Endometrial microvascular endothelial cells (primary cell): ENCODE data around the gene CRYGN. TPM values are rescaled to one million over a fixed set of nuclear protein-coding genes. Genes with fewer than 3 reads are reported as not detected.

ENCODE experiments used
- in situ Hi-C: cut with HindIII; loops from 2 replicates; pipeline ENCODE4 v1.10.0; 2017; ENCODE audit warnings: low sequenced_read_pairs, low pct_unique_long_range_greater_than_20kb; ENCODE audit errors: inconsistent ontology term
- total RNA-seq: library from RNA; depleted of rRNA; stranded (reverse); fragments of >200 nt; gene quantifications from one replicate; pipeline ENCODE4 v1.2.3, GENCODE V29; 2015; ENCODE audit errors: inconsistent ontology term

CRYGN gene
- total RNA-seq, 1 donor from 2014 or later = not detected

DNA sequence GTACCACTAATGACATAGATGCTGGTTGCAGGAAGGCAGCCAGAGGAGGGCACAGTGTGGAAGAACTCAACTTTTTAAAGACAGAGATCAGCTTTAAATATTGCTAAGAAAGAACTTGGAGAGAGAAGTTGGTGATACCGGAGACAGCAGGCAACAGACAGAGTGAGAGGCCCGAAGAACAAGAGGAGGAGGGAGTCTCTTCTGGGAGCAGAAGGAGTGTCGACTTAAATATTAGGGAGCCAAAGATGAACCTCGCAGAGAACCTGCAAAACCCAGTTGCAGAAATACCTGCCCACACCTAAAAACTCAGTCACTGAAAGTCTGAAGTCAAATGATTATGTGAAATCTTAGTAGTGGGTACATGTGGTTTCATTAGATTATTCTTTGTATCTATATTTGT lies 26.7 kb downstream of the CRYGN start:
- in situ Hi-C loops = no loop called here

DNA sequence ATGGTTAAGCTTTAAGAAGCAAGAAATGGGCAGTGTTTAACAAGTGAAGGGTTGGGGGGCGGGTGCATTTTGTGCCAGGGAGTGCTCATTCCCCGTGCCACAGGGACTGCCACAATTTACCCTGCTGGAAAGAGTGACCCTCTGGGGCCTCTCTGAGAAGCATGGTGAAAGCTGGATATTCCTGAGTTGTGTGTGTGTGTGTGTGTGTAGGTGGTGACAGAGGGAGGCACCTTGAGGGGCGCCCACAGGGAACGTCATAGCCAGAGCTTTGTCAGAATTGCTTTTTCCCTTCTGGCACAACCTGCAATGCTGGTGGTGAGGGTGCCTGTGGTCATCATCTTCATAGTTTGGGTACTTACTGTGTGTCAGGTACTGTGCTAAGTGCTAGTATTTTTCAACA lies 27.6 kb downstream of the CRYGN start:
- in situ Hi-C loops = no loop called here

DNA sequence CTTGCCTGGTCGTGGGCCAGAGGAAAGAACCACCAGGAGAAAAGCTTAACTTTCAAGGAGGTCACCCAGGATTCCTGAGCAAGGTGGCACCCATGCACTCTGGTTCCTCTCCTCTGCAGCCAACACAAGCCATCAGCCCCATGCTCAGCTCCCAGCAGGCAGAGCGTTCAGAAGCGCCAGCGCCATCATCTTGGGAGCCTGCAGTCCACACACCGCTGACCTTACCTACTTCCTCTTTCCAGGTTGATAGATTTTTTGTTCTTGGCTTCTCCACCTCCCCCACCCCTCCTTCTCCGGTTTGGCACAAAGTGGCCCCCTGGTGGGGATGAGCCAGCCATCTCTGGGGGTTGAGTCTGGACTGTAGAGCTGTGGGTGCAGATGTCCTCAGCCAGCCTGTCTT lies 28.4 kb downstream of the CRYGN start:
- in situ Hi-C loops = no loop called here

DNA sequence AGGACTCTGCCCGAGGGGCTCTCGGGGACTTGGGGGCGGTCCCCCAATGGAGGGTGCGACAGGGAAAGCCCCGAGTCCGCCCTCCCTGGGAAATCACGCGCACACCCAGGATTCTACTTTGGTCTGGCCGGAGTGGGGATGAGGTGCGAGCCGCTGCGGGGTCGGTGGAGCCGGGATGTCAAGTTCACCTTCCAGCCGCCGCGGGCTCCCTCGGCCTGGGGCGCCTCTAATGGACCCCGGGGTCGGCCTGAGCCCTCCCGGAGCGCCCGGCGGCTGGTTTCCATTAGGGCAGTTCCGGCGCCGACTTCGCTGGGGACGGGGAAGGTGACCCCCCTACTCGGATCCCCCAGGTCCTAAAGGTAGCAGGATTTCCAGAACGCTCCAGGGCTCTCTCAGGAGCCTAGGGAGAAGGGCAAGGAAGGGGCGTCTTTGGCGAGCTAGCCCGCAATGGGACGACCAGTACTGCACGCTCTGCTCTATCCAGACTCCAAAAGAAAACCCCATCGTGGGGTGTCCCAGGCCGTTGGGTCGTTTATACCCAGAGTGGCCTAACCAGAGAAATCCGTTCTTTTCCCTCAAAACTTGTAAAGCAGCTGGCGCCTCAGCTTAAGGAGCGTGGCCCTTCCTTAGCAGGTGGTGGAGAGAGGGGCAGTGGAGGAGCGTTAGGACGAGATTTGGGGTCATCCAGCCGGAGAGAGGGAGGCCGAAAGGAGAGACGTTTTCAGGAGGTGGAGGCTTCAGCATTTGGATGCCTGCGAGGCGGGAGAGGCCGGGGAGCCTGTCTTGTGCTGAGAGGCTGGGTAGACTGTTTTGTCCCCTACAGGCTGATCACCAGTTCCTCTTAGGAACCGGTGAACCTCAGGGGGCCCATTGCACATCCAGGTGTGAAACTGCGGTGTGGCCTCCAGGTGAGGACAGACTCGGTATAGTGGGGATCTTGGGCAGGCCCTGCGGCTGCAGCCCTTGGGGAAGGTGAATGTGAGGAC lies 29.2 kb downstream of the CRYGN start:
- in situ Hi-C loops = no loop called here

DNA sequence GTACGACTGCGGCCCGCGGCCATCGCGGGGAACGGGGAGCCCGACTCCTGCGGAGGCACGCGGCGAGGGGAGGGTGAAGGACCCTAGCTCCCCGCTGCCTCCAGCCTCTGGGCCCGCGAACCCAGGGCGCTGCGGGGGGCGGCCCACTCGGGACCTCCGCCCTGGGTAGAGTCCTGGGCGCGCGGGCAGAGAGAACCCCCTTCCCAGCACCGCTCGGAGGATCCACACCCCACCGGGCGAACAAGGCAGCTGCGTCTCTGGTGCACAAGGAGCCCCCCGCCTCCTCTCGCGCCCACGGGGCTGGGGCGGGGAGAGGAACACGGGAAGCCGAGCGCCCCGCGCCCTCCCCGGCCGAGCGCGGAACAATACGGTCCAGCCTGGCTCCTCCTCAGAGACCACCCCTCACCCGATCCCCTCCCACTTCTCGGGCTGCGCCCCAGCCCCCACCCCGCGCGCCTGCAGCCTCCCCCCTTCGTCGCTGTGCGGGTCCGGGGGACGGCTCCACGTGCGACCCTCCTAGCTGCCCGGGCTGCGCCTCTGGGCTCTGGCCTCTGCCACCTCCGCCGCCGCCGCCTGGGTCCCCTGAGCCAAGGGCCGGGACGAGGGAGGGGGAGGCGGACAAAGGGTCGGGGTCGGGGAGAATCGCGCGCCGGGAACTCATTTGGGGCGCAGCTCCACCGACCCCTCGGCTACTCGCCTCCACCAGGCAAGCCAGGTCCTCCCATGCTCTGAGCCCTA lies 30.1 kb downstream of the CRYGN start, which contains the start of gene WDR86:
TSS of gene WDR86 (minus strand) at position 372 of the 738 bp plus-strand sequence. CDS start 449 bp downstream, outside the sequence.
- in situ Hi-C loops = no loop called here

DNA sequence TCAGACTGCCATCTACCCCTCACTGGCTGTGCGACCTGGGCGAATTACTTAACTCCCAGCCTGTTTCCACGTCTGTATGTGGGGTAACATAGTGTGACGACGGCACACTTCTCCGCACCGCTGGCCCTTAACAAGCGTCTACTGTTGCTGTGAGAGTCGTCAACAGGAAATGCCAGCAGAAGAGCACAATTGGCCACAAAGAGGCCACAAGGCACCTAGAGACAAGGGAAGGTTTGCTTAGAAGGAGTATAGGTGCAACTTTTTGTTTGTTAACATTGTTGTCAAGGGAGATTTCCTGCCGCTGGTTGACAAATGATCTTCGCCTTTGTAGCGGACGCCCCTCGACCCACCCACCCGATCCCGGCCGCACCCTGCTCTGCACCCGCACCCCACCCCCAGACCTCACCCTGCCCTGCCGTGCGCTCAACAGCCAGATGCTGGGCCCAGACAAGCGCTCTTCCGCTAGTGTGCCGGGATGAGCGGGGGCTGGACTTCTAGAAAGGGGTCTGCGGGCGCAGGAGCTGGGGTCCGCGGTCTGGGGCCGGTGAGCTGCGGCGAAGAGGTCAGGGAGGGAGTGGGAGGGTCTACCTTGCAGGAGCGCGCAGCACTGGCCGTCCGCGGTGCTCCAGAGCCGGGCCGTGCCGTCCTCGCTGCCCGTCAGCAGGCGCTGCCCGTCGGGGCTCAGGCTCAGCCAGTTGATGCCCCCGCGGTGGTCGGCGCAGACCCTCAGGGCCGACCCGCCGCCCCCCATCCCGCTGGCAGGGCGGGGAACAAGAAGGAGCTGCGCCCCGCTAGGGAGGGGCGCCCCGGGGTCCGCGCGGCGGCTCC lies 30.9 kb downstream of the CRYGN start:
- in situ Hi-C loops = no loop called here

DNA sequence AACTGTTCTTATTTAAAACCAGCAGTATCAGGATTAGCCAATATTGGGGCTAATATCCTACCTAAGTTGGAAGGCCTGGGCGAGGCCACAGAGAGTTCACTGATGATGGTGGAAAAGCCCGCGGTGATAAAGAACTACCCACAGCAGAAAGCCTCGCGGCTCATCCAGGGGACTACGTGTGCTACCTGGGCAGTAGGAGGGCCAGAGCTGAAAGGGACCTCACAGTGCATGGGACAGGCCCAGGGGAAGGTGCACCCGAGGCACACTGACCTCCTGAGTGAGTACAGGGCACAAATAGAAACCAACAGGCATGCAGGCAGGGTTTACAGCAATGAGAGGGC lies 31.5 kb downstream of the CRYGN start:
- in situ Hi-C loops = no loop called here

DNA sequence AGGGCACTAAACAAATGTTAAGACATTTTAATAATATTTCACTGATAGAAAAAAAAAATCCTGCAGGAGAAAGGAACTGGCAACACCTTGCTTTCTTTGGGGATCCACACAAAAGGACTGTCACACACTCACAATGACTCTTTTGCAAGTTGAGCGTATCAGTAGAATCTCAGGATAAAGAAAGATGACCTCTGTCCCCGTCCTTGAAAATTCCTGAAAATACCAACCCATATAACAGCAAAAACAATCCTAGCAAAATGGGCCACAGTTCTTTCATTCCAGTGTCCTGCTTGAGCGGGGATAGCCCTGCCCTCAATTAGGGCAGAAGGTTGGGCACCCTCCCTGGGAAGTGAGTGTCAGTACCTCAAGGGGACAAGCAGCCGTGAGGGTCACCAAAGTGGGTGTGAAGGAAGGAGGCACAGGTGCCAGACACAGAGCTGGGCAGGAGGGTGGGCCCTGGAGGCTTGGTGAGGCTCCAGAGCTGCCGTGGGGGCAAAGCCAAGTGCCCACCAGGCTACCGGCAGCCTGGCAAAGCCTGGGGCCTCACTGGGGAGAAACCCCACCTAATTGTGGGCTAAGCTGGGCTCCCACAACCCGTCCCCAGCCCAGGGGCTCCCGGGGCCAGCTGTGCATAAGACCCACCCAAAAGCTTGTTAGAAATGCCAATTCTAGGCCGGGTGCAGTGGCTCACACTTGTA lies 32.9 kb downstream of the CRYGN start:
- in situ Hi-C loops = no loop called here

DNA sequence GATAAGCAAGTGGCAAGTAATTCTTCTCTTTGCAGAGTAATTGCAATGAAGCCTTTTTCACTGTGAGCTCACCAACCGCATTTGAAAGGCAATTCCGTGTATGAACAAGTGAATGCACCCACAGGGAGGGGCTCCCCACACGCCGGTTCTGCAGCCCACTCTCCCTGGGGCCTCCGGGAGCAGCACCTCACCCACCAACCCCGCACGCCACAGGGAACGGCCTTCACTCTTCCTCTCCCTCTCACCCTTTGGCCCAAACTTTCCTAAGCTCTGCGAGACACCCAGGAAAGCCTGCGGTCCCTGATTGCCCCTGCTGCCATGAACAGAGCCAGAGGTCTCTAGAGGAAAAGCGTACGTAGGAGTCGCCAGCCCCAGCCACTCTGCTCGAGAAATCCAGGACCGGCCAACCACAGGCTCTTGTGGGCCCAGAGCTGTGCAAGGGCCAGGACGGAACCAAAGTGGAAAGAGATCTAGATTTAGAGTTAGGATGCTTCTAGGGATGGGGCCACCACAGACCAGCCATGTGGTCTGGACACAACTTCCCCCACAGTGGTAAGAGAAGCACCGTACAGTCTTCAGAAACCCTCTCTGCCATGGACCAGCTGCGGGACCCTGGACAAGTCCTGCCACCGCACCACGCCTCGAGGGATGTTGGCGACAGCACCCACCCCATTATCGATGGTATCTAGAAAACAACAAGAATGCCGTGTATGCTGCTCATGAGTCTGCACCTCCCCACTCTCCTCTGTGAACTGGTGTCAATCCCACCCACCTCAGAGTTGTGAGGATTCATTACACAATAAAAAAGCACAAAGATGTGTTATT lies 33.7 kb downstream of the CRYGN start:
- in situ Hi-C loops = no loop called here

DNA sequence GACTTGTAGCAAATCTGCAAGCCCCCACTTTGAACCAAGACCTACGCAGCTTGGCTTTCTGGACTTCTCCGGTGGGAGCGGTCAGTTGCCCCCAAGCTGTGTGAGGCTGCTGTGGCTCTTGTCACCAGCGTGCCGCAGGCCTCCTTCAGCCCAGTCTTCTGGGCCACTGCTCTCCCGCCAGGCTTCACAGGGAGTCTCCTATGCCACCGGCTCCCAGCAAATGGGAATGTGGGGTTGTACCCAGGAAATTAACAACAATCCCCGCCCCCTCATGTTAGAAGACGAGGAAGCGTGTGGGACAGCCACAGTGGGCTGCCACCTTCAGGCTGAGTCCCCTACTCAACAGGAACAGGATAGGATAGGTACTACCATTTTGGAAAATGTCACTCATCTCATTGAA lies 34.4 kb downstream of the CRYGN start:
- in situ Hi-C loops = no loop called here

DNA sequence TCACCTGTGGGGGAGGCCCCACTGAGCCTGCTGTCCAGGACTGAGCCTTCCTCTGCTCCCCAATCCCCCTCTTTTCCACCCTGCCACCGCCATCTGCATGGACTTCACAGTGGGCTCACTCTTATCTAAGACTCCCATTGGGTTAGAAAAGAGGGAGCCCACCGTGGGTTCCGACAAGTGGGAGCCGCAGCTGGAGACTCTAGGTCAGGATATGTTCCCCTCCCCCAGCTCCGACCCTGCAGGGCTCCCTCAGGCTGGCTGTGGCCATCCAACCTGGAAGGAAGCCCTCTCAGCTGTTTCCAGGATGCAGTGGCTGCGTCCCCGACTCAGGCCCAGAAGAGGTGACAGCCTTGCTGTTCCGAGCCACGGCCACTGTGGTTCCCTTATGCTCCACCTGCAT lies 34.9 kb downstream of the CRYGN start:
- in situ Hi-C loops = no loop called here

DNA sequence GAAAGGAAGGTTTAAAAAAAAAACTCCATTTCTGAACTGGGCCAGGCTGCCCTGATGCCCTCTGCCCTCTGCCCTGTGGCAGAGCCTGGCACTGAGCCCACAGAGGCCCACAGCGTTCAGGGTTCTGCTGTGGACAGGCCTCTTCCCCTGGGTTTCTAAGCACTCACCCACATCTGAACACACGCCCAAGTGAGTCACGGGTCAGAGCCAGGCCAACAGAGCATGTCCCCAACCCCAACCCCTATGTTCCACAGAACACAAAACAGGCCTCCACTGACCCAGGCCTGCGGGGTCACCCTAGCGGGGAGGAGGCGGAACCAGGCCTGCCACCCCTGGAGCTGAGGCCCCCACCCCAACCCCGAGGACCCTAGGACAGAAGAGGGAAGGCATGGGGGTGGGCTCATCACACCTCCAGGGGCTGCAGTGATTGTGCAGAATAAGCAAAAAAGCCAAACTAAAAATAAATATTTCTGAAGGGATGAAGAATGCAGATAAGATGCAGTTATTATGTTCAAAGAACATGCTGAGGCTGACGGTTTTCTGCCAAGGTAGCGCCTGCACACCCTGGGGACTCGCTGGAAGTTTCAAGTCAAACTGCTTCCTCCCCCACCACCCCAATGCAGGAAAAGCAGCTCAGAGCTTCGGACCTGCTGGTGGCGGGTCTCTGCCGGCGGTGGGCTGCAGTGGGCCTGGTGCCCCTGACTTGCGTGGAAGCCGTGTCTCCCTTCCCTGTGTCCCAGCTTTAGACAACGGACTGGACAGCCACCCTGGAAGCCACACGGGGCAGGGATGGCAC lies 35.5 kb downstream of the CRYGN start:
- in situ Hi-C loops = no loop called here

DNA sequence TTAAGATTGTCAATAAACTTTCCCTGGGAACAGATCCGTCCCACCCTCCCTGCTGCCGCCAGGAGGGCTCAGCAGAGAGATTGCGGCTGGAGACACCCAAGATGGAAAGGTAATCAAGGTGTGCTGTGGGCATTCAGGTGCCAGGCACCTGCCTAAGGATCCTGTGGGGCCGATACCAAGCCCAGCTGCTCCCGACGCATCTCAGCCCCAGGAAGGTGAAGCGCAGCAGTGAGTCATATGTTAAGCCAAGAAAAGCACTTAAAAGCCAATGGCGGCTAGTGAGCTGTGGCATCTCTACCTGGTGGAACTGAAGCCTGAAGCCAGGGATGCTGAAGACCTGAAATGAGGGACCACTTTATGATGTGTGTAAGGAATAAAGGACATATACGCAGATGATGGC lies 36.2 kb downstream of the CRYGN start:
- in situ Hi-C loops = no loop called here

DNA sequence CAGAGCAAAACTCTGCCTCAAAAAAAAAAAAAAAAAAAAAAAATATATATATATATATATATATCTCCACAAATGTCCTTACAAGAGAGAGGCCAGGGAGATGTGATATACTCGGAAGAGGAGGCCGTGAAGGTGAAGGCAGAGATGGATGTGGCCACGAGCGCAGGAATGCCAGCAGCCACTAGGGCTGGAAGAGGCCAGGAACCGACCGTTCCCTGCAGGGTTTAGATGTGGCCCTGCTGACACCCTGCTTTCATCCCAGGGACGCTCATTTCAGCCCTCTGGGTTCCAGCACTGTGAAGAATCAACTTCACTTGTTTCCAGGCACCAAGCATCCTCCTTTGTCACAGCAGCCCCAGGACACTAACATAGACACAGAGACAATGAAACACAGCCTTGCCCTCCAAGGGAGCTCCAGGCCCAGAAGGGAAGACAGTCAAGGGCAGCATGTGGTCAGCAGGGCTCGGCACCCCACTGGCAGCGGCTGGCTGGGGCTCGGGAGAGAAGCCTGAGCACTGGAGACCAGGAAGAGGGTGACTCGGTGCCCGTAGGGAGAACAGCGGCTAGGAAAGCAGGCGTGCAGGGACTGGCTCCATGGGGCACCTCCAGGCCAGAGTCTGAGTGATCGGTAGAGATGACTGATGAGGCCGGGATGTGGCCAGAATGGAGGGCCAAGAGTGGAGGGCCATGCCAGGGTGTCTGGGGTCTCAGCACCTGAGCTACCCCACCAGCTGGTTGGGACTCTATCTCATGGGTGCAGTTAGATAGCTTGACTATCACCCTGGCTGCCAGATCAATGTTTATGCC lies 37.7 kb downstream of the CRYGN start:
- in situ Hi-C loops = no loop called here

DNA sequence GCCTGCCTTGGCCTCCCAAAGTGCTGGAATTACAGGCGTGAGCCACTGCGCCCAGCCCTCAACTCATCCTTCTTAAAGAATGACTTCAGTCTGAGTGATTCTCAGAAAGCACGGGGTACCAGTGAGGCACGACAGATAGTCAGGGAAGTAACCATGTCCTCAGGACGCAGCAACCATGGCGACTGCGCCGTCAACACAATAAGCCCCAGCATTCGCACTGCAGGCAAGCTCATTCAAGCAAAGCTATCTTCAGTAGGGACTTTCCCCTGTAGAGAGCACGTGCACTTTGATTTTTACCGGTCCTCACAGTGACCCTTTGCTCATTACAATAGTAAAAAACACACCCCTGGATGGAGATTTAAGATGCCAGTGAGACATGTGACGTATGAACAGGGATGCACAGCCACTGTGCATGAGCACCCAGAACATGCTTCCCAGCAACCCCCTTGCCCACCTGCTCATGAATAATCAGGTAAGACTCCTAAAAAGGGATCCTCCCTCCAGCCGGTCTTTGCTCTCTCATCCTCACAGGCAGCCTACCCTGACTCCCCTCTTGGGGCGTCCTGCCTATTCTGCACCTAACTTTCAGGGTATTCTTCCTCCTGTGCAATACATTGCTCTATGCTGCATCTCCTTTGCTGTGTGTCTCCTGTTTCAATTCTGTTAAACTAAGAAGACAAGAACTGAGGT lies 39.2 kb downstream of the CRYGN start:
- in situ Hi-C loops = no loop called here

DNA sequence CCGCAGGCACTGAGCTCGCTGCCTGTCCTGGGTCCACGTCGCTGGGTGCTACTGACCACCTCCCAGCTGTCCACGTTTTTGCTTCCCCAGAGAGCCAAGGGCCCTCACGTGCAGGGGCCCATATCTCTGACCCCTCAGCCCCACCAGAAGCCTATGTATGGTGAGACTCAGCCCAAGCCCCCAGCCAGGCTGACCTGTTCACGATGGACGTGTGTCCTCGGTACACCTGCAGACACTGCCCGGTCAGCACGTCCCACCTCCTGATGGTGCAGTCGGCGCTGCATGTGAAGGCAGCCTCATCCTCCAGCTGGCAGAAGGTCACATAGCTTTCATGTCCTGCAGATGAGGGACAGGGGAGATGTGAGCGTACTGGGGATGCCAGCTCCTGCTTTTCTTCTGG lies 40.0 kb downstream of the CRYGN start:
- in situ Hi-C loops = no loop called here
